Prostate gland (tissue), 2 donors: ENCODE measurements around the gene AGER.

ENCODE experiments used
- POLR2A ChIP-seq: fragments of 450-650 bp; IDR thresholded peaks from one replicate; pipeline ENCODE4 v1.6.1; 2016; ENCODE audit warnings: antibody characterized with exemption, mild to moderate bottlenecking
- POLR2AphosphoS5 ChIP-seq: sonication (generic); formaldehyde crosslinking; IDR thresholded peaks from one replicate; pipeline ENCODE4 v1.6.1; 2017; ENCODE audit warnings: antibody characterized with exemption
- TF ChIP-seq, protein P1 (sequence below), 4 experiments: fragments of 200-600 bp in 2 of 4; fragments of 450-650 bp in 2 of 4; sonication (generic) in 2 of 4; IDR thresholded peaks; 1 replicate in 3 of 4; 2 replicates in 1 of 4; pipeline ENCODE4 v1.5.1; 2016 to 2019; ENCODE audit warnings: antibody characterized with exemption in 4 of 4, mild to moderate bottlenecking in 2 of 4, moderate library complexity in 2 of 4

DNA sequence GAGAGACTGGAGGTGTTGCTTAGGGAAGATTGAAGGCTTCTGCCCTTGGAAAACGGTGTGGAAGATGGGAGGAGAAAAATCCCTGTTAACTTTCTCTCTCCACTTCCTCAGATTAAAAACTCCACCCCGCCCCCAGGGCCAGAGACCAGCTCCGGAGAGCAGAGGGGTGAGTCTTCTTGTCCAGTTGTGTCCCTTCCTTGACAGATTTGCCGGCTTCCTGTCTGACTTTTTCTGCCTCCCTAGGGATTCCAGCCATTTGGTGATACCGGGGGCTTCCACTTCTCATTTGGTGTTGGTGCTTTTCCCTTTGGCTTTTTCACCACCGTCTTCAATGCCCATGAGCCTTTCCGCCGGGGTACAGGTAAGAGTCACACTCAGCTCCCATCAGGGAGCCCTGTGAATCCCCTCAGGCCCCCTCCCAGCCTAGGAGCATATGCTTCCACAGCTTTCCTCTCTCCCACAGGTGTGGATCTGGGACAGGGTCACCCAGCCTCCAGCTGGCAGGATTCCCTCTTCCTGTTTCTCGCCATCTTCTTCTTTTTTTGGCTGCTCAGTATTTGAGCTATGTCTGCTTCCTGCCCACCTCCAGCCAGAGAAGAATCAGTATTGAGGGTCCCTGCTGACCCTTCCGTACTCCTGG lies 4.2 kb downstream of the AGER start:
- TF ChIP-seq POLR2AphosphoS5 (no peak), POLR2A (no peak)
- TF ChIP-seq, protein P1, sequence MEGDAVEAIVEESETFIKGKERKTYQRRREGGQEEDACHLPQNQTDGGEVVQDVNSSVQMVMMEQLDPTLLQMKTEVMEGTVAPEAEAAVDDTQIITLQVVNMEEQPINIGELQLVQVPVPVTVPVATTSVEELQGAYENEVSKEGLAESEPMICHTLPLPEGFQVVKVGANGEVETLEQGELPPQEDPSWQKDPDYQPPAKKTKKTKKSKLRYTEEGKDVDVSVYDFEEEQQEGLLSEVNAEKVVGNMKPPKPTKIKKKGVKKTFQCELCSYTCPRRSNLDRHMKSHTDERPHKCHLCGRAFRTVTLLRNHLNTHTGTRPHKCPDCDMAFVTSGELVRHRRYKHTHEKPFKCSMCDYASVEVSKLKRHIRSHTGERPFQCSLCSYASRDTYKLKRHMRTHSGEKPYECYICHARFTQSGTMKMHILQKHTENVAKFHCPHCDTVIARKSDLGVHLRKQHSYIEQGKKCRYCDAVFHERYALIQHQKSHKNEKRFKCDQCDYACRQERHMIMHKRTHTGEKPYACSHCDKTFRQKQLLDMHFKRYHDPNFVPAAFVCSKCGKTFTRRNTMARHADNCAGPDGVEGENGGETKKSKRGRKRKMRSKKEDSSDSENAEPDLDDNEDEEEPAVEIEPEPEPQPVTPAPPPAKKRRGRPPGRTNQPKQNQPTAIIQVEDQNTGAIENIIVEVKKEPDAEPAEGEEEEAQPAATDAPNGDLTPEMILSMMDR (IDR thresholded peaks at IDR 0.05): no peak
